GM06990 (cell line): ENCODE results near the gene ALDH16A1.

ENCODE experiments used
- DNase-seq: peaks from one replicate; pipeline ENCODE4 v3.0.0-alpha.2; 2011; ENCODE audit not compliant: insufficient read length; ENCODE audit errors: extremely low read depth
- H3K27me3 ChIP-seq: replicated peaks from 2 replicates; pipeline ENCODE4 v1.6.0; 2011; ENCODE audit warnings: low read length; ENCODE audit not compliant: control insufficient read depth, insufficient read depth
- H3K36me3 ChIP-seq: 2 replicates; pipeline ENCODE4 v1.5.1; 2011; ENCODE audit warnings: low read length; ENCODE audit not compliant: control insufficient read depth, insufficient read depth
- H3K4me3 ChIP-seq: replicated peaks from 2 replicates; pipeline ENCODE4 v1.5.1; 2011; ENCODE audit warnings: low read depth, mild to moderate bottlenecking, control low read depth, low read length
- TF ChIP-seq, protein P1 (sequence below): IDR thresholded peaks from 2 replicates; pipeline ENCODE4 v1.5.1; 2011; ENCODE audit warnings: low read length, control low read depth, mild to moderate bottlenecking, inconsistent platforms; ENCODE audit not compliant: insufficient read depth, poor library complexity, severe bottlenecking

ALDH16A1 gene

DNA sequence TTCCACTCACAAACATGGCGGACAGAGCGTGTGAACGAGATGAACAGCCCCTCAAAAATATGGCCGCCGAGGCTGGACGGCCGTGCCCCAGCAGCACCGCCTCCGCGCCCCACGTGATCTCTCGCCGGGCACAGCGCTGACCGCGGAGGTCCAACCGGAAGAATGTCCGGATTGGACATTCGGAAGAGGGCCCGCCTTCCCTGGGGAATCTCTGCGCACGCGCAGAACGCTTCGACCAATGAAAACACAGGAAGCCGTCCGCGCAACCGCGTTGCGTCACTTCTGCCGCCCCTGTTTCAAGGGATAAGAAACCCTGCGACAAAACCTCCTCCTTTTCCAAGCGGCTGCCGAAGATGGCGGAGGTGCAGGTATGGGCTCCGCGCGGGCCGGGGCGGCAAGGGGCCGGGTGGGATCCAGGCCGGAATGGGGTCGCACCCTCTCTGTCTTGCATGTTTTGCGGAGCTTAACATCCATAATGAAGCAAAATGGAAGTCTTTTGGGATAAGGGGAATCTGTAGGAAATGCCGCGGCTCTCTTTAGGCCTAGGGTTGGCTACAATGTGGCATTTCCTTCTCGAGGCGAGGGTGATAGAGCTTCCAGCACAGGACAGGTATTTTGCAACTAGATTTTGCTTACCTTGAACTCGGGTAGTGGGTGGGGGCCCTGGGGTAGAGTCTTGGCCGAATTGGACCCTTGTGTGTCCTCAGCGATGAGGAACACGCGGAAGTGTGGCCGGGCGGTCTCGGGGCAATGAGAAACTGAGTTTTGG, 34.4 kb downstream of the ALDH16A1 start, which contains the start of gene RPL13A:
RPL13A (plus strand) TSS at position 332 of the 769 bp plus-strand sequence; CDS start at position 354, 22 bp downstream.
- peak within 1 kb of the TSS; percentile 99 for H3K4me3 ChIP-seq
- DNase-seq = peak; percentile 99
- H3K27me3 ChIP-seq = no peaks in the 10 kb centered on the region
- TF ChIP-seq, protein P1, sequence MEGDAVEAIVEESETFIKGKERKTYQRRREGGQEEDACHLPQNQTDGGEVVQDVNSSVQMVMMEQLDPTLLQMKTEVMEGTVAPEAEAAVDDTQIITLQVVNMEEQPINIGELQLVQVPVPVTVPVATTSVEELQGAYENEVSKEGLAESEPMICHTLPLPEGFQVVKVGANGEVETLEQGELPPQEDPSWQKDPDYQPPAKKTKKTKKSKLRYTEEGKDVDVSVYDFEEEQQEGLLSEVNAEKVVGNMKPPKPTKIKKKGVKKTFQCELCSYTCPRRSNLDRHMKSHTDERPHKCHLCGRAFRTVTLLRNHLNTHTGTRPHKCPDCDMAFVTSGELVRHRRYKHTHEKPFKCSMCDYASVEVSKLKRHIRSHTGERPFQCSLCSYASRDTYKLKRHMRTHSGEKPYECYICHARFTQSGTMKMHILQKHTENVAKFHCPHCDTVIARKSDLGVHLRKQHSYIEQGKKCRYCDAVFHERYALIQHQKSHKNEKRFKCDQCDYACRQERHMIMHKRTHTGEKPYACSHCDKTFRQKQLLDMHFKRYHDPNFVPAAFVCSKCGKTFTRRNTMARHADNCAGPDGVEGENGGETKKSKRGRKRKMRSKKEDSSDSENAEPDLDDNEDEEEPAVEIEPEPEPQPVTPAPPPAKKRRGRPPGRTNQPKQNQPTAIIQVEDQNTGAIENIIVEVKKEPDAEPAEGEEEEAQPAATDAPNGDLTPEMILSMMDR = no peak
- H3K36me3 ChIP-seq = peaks cover 33% of the 10 kb centered on the region

DNA sequence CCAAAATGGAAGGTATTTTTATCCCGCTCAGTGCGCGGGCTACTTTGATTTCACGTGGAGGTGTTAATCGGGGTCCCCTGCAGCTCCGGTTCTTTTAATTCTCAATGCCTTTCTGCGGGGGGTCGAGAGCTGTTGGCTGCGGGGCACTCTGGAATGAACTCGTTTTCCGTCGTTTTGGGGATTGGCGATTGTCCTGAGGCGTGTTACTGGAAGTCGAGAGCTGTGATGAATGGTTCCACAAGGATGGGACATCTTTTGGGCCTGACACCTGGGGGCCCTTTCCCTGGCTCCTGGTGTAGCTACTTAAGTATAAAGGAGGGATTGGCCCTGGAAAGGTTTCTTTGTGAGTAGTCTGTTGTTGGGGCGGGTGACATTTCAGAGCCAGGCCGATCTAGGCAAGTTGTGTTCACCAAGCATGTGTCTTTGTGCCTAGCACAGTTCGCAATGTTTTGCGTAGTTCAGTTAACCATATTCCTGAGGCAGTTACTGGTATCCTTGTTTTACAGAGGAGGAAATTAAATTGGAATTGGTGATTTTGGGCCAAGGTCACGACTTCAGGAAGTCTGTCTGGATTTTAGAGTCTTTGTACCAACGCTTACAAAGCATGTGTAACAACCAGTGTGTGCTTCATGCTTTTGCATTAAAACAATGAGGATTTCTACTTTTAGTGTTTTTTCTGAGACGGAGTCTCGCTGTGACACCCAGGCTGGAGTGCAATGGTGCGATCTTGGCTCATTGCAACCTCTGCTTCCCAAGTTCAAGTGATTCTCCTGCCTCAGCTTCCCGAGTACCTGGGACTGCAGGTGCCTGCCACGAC, 35.2 kb downstream of the ALDH16A1 start:
- Histone ChIP-seq H3K4me3 (peak overlapping the region; percentile 99), H3K36me3 (peaks cover 33% of the 10 kb centered on the region), H3K27me3 (no peaks in the 10 kb centered on the region)
- DNase-seq = no peak
- TF ChIP-seq, protein P1 = no peak

DNA sequence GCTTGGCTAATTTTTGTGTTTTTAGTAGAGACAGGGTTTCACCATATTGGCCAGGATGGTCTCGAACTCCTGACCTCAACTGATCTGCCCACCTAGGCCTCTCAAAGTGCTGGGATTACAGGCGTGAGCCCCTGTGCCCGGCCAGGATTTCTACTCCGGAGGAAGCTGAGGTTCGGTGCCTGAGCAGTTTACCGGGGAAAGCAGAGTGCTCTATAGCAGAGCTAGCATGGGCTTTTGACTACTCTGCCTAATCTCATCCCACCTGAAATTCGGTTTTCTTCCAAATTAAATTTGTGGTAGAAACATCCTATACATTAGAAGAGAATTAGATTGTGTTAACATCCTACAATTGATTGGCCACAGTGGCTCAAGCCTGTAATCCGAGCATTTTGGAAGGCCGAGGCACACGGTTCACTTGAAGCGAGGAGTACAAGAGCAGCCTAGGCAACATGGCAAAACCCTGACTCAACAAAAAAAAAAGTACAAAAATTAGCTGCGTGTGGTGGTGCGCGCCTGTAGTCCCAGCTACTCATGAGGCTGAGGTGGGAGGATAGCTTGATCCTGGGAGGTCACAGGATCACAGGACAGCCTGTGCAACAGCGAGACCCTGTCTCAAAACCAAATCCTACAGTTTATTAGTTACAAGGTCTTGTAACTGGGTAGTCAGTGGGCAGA, 36.0 kb downstream of the ALDH16A1 start:
- Histone ChIP-seq H3K36me3 (peaks cover 33% of the 10 kb centered on the region), H3K4me3 (peak overlapping the region; percentile 99), H3K27me3 (no peaks in the 10 kb centered on the region)
- TF ChIP-seq, protein P1 = no peak
- no peak for DNase-seq

DNA sequence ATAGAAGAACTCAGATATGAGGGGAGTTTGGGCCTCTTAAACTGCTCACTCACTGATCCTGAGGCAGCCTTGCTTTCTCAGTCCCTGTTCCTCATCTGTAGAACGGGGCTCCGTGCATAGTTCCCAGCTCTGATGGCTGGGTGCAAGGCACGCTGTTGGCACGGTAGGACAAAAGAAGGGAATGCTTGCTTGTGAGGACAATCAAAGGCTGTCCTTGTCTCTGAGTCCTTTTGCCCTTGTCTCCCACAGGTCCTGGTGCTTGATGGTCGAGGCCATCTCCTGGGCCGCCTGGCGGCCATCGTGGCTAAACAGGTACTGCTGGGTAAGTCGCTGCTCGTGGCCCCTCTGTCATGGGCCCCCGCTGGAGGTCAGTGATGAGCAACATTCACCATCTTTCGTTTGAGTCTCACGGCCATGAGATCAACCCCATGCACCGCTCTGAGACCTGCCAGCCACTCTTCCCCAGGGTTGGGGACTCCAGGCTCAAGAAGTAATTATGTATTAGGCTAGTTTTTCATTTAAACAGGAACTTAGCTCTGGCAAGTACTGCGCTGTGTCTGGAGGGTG, 36.7 kb downstream of the ALDH16A1 start:
- H3K27me3 ChIP-seq = no peaks in the 10 kb centered on the region
- peaks cover 33% of the 10 kb centered on the region for H3K36me3 ChIP-seq
- TF ChIP-seq, protein P1 = peak; percentile 69
- DNase-seq = no peak
- H3K4me3 ChIP-seq = peak overlapping the region; percentile 99

DNA sequence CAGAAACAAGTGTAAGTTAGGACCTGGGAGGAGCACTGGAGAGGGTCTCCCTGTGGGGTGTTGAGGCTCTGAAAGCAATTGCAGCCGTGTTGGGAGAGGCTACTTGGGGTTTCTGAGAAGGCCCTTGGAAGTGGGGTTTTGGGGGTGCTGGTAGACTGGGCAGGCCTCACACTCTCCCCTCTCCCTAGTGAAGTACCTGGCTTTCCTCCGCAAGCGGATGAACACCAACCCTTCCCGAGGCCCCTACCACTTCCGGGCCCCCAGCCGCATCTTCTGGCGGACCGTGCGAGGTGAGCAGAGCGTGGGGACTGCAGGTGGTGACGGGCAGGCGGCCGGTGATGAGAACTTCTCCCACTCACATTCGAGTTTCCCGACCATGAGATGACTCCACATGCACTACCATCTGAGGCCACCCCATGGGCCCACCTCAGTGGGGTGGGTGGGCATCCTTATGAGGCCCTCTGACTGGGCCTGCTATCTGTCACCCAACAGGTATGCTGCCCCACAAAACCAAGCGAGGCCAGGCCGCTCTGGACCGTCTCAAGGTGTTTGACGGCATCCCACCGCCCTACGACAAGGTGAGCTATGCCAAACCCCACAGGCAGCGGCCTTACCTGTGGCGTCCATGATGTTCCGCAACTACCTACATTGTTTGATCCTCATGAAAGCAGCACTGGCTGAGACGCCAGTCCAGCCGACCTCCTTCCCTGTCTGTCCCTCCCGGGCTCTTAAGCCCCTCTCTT, 37.4 kb downstream of the ALDH16A1 start:
- TF ChIP-seq, protein P1 = no peak
- no peak for DNase-seq
- H3K27me3 ChIP-seq = no peaks in the 10 kb centered on the region
- peak overlapping the region; percentile 99 for H3K4me3 ChIP-seq
- H3K36me3 ChIP-seq = peaks cover 33% of the 10 kb centered on the region
